ENCODE data around the gene DENND5A.

DNA sequence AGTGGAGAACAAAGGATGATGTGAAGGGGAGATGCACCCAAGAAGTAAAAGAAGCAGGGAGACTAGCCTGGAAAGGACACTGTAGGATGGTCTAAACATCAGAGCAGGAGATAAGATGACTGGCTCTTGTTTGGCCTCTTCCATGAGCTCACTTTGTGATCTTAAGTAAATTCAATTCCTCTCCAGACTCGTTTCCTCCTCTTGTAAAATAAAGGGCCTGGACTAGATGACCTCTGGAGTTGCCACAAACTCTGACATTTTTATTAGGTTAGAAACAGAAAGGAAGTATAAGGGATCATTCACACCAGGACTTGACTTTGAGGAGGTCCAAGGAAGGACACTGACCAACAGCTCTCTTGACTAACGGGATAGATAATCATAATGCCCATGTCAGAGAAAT, 113.5 kb downstream of the DENND5A start:
- TF ChIP-seq POLR2A (IDR thresholded peaks at IDR 0.05) (no peak), POLR2AphosphoS5 (IDR thresholded peaks at IDR 0.05) (no peak), EP300 (IDR thresholded peaks at IDR 0.05) (no peak)
- TF ChIP-seq, protein P1, sequence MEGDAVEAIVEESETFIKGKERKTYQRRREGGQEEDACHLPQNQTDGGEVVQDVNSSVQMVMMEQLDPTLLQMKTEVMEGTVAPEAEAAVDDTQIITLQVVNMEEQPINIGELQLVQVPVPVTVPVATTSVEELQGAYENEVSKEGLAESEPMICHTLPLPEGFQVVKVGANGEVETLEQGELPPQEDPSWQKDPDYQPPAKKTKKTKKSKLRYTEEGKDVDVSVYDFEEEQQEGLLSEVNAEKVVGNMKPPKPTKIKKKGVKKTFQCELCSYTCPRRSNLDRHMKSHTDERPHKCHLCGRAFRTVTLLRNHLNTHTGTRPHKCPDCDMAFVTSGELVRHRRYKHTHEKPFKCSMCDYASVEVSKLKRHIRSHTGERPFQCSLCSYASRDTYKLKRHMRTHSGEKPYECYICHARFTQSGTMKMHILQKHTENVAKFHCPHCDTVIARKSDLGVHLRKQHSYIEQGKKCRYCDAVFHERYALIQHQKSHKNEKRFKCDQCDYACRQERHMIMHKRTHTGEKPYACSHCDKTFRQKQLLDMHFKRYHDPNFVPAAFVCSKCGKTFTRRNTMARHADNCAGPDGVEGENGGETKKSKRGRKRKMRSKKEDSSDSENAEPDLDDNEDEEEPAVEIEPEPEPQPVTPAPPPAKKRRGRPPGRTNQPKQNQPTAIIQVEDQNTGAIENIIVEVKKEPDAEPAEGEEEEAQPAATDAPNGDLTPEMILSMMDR (IDR thresholded peaks at IDR 0.05): no peak

Measured in suprapubic skin (tissue), 4 donors.